Stimulated activated CD4-positive, alpha-beta T cell treated with anti-CD3 and anti-CD28 coated beads, Interleukin-1b, Interleukin-23, amount 100 ng/mL, for 1 hour (primary cell): ENCODE measurements around the gene TBC1D3C.
"Not testable (repeated sequence)": the region's sequence is repeated elsewhere in the genome, so short reads cannot be mapped to it uniquely, and the experiment has no call there.

Experiments used
- DNase-seq, 2 donors: peaks; one replicate each; pipeline ENCODE4 v3.0.0-alpha.2; 2020; ENCODE audit warnings: low read depth in 2 of 2

The TBC1D3C gene

GRCh38 chr17:38068534-38068933, at the start of gene TBC1D3C:
Gene TBC1D3C (minus strand): TSS chr17:38068634. CDS start chr17:38067066, 1,568 bp downstream.
- not testable (repeated sequence) for DNase-seq

GRCh38 chr17:38099262-38099661, 30.8 kb upstream of the TBC1D3C start:
- not testable (repeated sequence) for DNase-seq

- not testable (repeated sequence) for DNase-seq
Observed at GRCh38 chr17:38094059-38094694, 25.7 kb upstream of the TBC1D3C start.

- not testable (repeated sequence) for DNase-seq
Observed at GRCh38 chr17:38088120-38088519, 19.7 kb upstream of the TBC1D3C start.

GRCh38 chr17:38087344-38087743, 18.9 kb upstream of the TBC1D3C start:
- DNase-seq, result not testable (repeated sequence)
